Measurements from ENCODE around the gene PTPRN2. TPM values are rescaled to one million over a fixed set of nuclear protein-coding genes. Genes with fewer than 3 reads are reported as not detected.

The PTPRN2 gene
- total RNA-seq, 2 experiments from 2014 or later: 0.46 to 0.51 TPM

- Mint-ChIP-seq H3K27me3 (no peaks in the 10 kb centered on the region), H3K27ac (no peak overlapping the region), H3K9me3 (ENCODE audit: low read depth) (no peaks in the 10 kb centered on the region), H3K4me1 (no peaks in the 10 kb centered on the region), H3K36me3 (ENCODE audit: low read depth) (no peaks in the 10 kb centered on the region), H3K4me3 (no peak overlapping the region)
- intact Hi-C loops (cut with DNase I, micrococcal nuclease): no loop called here
- ChIA-PET POLR2A (no interaction called here), CTCF (no interaction called here)
- DNase-seq: no peak
- no peak for ATAC-seq
Observed at GRCh38 chr7:157789094-157789493, 798.5 kb downstream of the PTPRN2 start.

- ATAC-seq (no peak), DNase-seq (no peak)
- Mint-ChIP-seq H3K27me3 (no peaks in the 10 kb centered on the region), H3K36me3 (ENCODE audit: low read depth) (no peaks in the 10 kb centered on the region), H3K4me3 (no peak overlapping the region), H3K9me3 (ENCODE audit: low read depth) (no peaks in the 10 kb centered on the region), H3K4me1 (no peaks in the 10 kb centered on the region), H3K27ac (no peak overlapping the region)
- intact Hi-C loops (cut with DNase I, micrococcal nuclease): no loop called here
- ChIA-PET CTCF (interaction anchor here (0.6 kb wide), 1 partner anchor 317 kb away, joined by 3 read pairs; no protein-coding TSS in a partner anchor), POLR2A (no interaction called here)
Observed at GRCh38 chr7:157788573-157788972, 799.0 kb downstream of the PTPRN2 start.

- no peaks in the 10 kb centered on the region for H3K27me3 Mint-ChIP-seq
- H3K4me3 Mint-ChIP-seq: no peak overlapping the region
- H3K9me3 Mint-ChIP-seq (ENCODE audit: low read depth): no peaks in the 10 kb centered on the region
- POLR2A ChIA-PET: no interaction called here
- intact Hi-C loops (cut with DNase I, micrococcal nuclease): no loop called here
- H3K36me3 Mint-ChIP-seq (ENCODE audit: low read depth): no peaks in the 10 kb centered on the region
- CTCF ChIA-PET: interaction anchor here (0.6 kb wide), 1 partner anchor 92 kb away, joined by 5 read pairs; no protein-coding TSS in a partner anchor
- no peaks in the 10 kb centered on the region for H3K4me1 Mint-ChIP-seq
- ATAC-seq (no peak), DNase-seq (no peak)
- H3K27ac Mint-ChIP-seq: no peak overlapping the region
Observed at GRCh38 chr7:157787275-157787701, 800.3 kb downstream of the PTPRN2 start.

DNA sequence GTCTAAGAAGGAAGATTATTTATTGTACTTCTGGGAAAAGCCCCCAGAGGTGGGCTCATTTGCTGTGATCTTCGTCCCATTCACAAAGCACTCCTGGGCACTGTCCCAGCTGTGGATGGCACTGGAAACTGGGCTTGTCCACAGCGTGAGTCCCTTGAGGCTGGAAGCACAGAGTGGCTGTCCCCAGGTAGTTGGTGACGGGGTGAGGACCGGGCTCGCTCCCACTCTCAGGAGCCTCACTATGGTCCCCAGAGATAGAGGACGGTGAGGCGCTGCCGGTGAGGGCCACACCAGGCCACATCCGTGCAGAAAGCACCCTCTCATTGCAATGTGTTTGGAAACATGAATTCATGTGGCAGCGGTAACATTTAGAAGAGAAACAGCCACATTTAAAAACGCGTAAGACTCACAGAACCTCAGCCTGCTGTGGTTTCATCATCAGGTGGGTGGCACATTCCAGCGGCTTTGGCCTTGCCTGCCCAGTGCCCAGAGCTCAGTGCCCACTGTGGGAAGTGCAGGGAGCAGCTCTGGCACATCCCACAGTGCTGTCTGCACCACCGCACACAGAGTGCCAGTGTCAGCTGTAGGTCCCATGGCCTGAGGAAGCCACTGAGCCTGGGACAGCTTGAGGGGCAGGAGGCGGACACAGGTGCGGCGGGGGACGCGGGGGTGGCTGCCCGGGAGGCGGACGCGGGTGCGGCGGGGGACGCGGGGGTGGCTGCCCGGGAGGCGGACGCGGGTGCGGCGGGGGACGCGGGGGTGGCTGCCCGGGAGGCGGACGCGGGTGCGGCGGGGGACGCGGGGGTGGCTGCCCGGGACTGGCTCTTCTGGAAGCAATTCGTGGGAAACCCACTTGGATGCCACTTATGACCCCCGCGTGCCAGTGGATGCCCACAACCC is 801.0 kb downstream of the PTPRN2 start:
- Mint-ChIP-seq H3K9me3 (ENCODE audit: low read depth) (no peaks in the 10 kb centered on the region), H3K27me3 (no peaks in the 10 kb centered on the region), H3K4me3 (no peak overlapping the region), H3K36me3 (ENCODE audit: low read depth) (no peaks in the 10 kb centered on the region), H3K4me1 (no peaks in the 10 kb centered on the region), H3K27ac (no peak overlapping the region)
- intact Hi-C loops (cut with DNase I, micrococcal nuclease): no loop called here
- ATAC-seq: no peak
- ChIA-PET CTCF (no interaction called here), POLR2A (no interaction called here)
- peak; percentile 1 for DNase-seq

- ChIA-PET POLR2A (no interaction called here), CTCF (interaction anchor here (0.6 kb wide), 1 partner anchor 313 kb away, joined by 3 read pairs; no protein-coding TSS in a partner anchor)
- no peaks in the 10 kb centered on the region for H3K4me1 Mint-ChIP-seq
- H3K4me3 Mint-ChIP-seq: no peak overlapping the region
- DNase-seq (no peak), ATAC-seq (no peak)
- intact Hi-C loops (cut with DNase I, micrococcal nuclease): no loop called here
- H3K27me3 Mint-ChIP-seq: no peaks in the 10 kb centered on the region
- no peaks in the 10 kb centered on the region for H3K9me3 Mint-ChIP-seq (ENCODE audit: low read depth)
- H3K27ac Mint-ChIP-seq: no peak overlapping the region
- H3K36me3 Mint-ChIP-seq (ENCODE audit: low read depth): no peaks in the 10 kb centered on the region
Observed at GRCh38 chr7:157785486-157786186, 802.0 kb downstream of the PTPRN2 start.

DNA sequence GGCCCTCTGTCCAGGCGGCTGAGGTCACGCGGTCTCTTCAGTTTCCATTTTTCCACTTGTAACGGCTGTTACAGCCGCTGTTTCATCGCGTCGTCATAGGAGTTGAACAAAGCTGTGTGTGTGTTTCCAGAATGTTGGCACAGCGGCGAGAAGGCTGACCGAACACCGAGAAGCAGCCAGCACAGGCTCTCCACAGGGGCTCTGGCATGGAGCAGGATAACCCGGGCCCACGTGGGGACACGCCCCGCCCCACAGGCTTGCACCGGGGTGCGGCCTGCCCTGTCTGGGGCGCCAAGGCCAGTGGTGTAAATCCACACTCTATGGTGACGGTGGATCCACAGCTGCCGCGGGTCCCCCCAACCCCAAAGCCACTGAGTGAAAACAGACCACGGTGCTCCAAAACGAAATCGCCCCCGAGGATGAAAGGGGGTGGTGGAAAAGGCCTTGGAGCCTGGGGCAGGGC is 802.6 kb downstream of the PTPRN2 start:
- ATAC-seq: no peak
- H3K27ac Mint-ChIP-seq: no peak overlapping the region
- H3K36me3 Mint-ChIP-seq (ENCODE audit: low read depth): no peaks in the 10 kb centered on the region
- no peak overlapping the region for H3K4me3 Mint-ChIP-seq
- H3K4me1 Mint-ChIP-seq: no peaks in the 10 kb centered on the region
- H3K9me3 Mint-ChIP-seq (ENCODE audit: low read depth): no peaks in the 10 kb centered on the region
- H3K27me3 Mint-ChIP-seq: no peaks in the 10 kb centered on the region
- no peak for DNase-seq
- POLR2A ChIA-PET: no interaction called here
- CTCF ChIA-PET: interaction anchor here (0.6 kb wide), 1 partner anchor 313 kb away, joined by 3 read pairs; no protein-coding TSS in a partner anchor
- intact Hi-C loops (cut with DNase I, micrococcal nuclease): no loop called here

DNA sequence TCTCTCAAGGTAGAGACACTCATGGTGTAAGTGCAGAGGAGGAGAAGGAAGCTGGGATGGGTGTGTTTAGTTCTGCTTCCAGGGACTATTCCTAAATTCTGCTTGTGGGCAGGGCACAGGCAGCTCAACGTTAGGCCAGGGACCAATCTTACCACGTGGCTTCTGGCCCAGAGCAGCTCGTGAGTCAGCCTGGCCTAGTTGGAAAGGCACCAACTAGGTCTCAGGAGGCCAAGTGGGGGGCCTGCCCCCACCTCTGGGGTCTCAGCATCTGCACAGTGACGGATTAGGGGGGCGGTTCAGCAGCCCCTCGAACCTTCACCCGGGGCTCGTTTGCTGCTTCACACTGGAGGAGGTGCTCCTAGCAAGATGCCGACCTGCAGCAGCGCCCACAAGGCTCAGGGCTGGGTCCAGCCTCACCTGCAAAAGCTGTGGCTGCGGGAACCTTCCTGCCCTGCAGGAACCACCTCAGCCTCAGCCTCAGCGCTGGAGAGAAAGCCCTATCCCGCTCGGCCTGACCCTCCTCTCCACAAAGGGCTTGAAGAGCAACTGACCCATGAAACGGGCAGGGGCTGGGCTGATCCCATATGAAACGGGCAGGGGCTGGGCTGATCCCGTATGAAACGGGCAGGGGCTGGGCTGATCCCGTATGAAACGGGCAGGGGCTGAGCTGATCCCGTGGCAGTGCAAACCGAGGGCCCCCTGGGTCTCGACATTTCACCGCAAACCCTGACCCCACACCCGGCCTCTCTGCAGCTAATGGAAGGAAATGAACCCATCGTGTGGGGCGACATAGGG is 803.4 kb downstream of the PTPRN2 start:
- H3K27ac Mint-ChIP-seq: no peak overlapping the region
- ATAC-seq (no peak), DNase-seq (peak; percentile 0)
- no peaks in the 10 kb centered on the region for H3K9me3 Mint-ChIP-seq (ENCODE audit: low read depth)
- no peak overlapping the region for H3K4me3 Mint-ChIP-seq
- H3K4me1 Mint-ChIP-seq: no peaks in the 10 kb centered on the region
- no peaks in the 10 kb centered on the region for H3K27me3 Mint-ChIP-seq
- POLR2A ChIA-PET: no interaction called here
- intact Hi-C loops (cut with DNase I, micrococcal nuclease): no loop called here
- CTCF ChIA-PET: no interaction called here
- H3K36me3 Mint-ChIP-seq (ENCODE audit: low read depth): no peaks in the 10 kb centered on the region

DNA sequence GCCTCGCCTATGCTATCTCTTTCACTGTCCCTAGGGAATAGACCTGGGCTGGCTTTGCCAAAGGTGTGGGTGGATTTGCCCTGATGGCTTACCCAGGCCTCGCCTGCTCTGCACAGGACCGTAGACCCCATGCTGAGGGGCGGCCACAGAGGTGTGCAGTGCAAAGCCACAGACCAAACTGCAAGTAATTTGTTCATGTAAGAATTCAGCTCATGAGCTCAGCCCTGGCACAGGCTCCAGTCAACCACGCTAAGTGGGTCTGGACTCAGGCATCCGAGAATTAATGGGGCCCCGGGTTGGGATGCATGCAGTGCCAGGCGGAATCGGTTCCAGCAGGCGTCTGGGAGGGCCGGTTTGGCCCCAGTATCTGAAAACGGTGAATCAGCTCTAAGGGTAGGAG is 805.6 kb downstream of the PTPRN2 start:
- ChIA-PET POLR2A (no interaction called here), CTCF (no interaction called here)
- Mint-ChIP-seq H3K4me1 (no peaks in the 10 kb centered on the region), H3K36me3 (ENCODE audit: low read depth) (no peaks in the 10 kb centered on the region), H3K9me3 (ENCODE audit: low read depth) (no peaks in the 10 kb centered on the region), H3K4me3 (no peak overlapping the region), H3K27me3 (peaks cover 6% of the 10 kb centered on the region), H3K27ac (no peak overlapping the region)
- intact Hi-C loops (cut with DNase I, micrococcal nuclease): no loop called here
- no peak for DNase-seq
- no peak for ATAC-seq

DNA sequence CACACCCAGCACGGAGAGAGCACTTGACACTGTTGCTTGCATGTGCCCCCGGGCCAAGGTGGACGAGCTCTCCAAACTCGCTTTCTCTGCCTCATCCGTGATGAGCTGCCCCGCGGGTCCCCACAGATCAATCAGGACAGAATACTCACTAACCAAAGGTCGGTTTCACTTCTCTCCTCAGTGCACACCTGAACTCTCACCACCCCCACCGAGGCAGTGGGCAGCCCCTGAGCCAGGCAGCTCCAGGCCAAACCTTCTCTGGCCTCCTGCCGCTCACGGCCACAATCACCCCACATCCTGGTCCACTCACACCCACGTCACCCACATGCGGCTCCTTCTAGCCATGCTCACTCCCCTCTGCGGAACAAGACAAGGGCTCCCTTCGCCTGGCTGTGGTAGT is 806.9 kb downstream of the PTPRN2 start:
- DNase-seq (no peak), ATAC-seq (no peak)
- Mint-ChIP-seq H3K4me3 (no peak overlapping the region), H3K4me1 (no peaks in the 10 kb centered on the region), H3K36me3 (ENCODE audit: low read depth) (peaks cover 1% of the 10 kb centered on the region), H3K9me3 (ENCODE audit: low read depth) (no peaks in the 10 kb centered on the region), H3K27me3 (peaks cover 8% of the 10 kb centered on the region), H3K27ac (no peak overlapping the region)
- POLR2A ChIA-PET: no interaction called here
- intact Hi-C loops (cut with DNase I, micrococcal nuclease): no loop called here
- CTCF ChIA-PET: no interaction called here

DNA sequence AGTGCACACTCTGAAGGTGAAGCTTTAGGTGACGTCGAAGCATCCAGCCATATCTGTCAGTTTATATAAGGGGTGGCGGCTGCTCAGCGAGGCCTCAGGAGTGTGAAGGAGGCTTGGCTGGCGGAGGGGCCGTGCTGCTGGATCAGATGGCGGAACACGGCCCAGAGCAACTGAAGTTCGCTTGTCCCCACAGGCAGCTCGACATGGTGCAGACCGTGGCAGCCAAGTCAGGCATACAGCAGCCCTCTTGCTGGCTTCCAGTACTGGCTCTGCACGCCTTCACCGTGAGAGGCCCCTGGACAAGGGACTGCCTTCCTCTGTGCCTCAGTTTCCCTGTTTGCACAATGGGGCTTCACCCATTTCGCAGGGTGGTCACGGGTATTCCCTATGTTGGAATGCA is 807.3 kb downstream of the PTPRN2 start:
- peaks cover 1% of the 10 kb centered on the region for H3K36me3 Mint-ChIP-seq (ENCODE audit: low read depth)
- H3K27ac Mint-ChIP-seq: no peak overlapping the region
- peaks cover 8% of the 10 kb centered on the region for H3K27me3 Mint-ChIP-seq
- ATAC-seq: no peak
- H3K9me3 Mint-ChIP-seq (ENCODE audit: low read depth): no peaks in the 10 kb centered on the region
- no peaks in the 10 kb centered on the region for H3K4me1 Mint-ChIP-seq
- H3K4me3 Mint-ChIP-seq: no peak overlapping the region
- POLR2A ChIA-PET: no interaction called here
- intact Hi-C loops (cut with DNase I, micrococcal nuclease): no loop called here
- CTCF ChIA-PET: no interaction called here
- no peak for DNase-seq

GRCh38 chr7:157779206-157779605 is 808.4 kb downstream of the PTPRN2 start:
- H3K9me3 Mint-ChIP-seq (ENCODE audit: low read depth): no peaks in the 10 kb centered on the region
- peaks cover 8% of the 10 kb centered on the region for H3K27me3 Mint-ChIP-seq

More at GRCh38 chr7:157779206-157779605, 808.4 kb downstream of the PTPRN2 start:
- DNase-seq: no peak
- ChIA-PET CTCF (no interaction called here), POLR2A (no interaction called here)
- H3K36me3 Mint-ChIP-seq (ENCODE audit: low read depth): peaks cover 1% of the 10 kb centered on the region
- no peak overlapping the region for H3K27ac Mint-ChIP-seq
- no peaks in the 10 kb centered on the region for H3K4me1 Mint-ChIP-seq
- no peak overlapping the region for H3K4me3 Mint-ChIP-seq
- ATAC-seq: no peak
- intact Hi-C loops (cut with DNase I, micrococcal nuclease): no loop called here
